NCI-H2227 treated with DMSO at 0.1 percent for 48 hours (cell line): ENCODE data around the gene LSG1.
"Not testable (repeated sequence)": the region's sequence is repeated elsewhere in the genome, so short reads cannot be mapped to it uniquely, and the experiment has no call there.

Experiments
- DNase-seq: peaks from one replicate; lab custom pipeline; 2025; lab: John Stamatoyannopoulos, UW

Gene LSG1

DNA sequence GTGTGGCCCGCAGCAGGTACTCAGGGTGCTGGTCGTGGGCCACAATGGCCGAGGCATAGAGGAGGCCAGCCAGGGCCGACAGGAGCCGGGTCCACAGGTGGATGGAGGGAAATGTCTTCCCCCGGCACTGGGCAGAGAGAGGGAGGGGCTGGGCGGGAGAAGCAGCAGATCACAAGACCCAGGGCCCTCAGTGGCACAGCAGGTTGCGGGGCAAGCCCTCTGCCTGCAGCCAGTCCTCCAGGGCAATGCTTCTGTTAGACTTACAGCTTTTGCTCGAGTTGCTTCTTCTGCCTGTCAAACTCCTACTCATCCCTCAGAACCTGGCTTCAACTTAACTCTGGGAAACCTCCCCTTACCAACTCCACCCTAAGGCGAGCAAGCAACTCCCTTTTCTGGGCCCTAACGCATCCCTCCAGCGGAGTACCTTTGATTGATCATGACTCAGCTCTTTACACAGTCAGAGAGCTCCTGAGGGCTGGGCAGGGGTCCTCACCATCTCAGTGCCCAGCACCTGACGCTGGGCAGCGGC lies 54.8 kb downstream of the LSG1 start:
- no peak for DNase-seq

DNA sequence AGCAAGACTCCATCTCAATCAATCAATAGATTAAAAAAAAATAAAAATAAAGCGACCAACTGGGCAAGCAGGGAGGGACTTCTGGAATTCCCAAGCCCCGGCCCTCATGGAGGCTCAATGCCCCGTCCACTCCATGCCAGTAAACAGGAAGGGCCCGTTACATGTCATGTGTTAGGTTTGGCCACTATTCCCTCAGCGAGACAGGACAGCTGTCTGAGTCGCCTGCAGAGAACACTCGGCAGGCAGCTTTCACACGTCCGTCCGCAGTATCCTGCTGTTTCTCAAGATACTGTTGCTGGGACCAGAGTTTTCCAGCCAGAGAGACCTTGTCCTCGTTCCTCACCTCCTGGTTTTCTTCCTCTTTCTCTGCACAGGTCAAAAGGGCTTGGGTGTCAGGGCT lies 56.8 kb downstream of the LSG1 start:
- no peak for DNase-seq

GRCh38 chr3:194612221-194612620 lies 59.8 kb downstream of the LSG1 start:
- no peak for DNase-seq

DNA sequence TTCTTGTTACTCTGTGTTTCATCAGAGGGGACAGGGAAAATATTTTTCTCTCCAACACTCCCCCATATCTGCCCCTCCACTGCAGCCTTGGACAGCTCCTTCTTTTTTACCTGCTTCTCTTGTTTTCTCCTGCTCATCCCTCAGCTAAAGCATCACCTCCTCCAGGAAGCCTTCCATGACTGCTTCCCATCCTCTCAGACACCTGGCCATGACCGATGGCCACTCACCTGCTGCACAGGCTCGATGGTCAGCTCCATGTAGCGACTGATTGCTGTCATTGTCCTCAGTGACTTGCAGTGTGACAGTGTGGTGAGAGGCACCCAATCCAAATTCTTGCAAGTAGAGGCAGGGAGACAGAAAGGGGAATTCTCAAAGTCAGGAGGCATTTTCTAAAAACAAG lies 61.3 kb downstream of the LSG1 start:
- DNase-seq = no peak

GRCh38 chr3:194609601-194610000 lies 62.4 kb downstream of the LSG1 start:
- DNase-seq = no peak

DNA sequence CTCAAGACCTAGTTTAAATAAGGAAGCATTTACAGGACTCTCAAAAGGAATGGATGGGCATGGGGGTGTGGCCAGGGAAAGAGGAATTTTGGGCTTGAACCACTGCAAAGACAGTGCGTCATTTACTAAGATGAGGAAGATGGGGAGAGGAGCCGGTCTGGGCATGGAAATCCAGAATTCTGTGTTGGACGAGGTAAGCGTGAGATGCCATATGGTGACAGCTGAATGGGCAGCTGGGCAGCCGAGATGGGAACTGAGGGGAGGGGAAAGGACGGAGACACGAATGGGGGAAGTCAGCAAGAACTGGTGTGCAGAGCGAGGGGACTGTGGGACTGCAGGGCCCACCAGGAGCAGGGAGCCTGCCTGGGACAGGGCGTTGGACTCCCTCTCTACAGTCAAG lies 63.0 kb downstream of the LSG1 start:
- DNase-seq = no peak

- DNase-seq = no peak
Observed at GRCh38 chr3:194607592-194608389, 64.2 kb downstream of the LSG1 start.

- no peak for DNase-seq
Observed at GRCh38 chr3:194606941-194607340, 65.0 kb downstream of the LSG1 start.

- no peak for DNase-seq
Observed at GRCh38 chr3:194606163-194606562, 65.8 kb downstream of the LSG1 start.

GRCh38 chr3:194605314-194605713 lies 66.7 kb downstream of the LSG1 start:
- not testable (repeated sequence) for DNase-seq

- no peak for DNase-seq
Observed at GRCh38 chr3:194604837-194605236, 67.2 kb downstream of the LSG1 start.

DNA sequence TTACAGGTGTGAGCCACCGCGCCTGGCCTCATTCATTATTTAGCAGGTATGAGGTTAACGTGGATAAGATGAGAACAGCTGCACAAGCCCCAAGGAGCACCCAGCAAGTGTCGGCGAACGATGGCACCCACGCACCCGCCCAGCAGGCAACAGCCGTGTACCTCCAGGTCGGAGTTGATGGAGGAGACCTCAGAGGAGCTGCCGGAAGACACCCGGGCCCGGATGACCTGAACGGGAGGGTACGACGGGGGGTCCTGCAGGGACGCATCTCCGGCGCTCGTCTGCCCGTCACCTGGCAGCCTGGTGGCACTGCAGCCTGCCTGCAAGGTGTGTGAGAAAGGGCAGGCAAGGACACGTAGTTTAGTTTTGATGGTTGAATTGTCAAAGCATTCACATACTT lies 67.9 kb downstream of the LSG1 start:
- no peak for DNase-seq

GRCh38 chr3:194602669-194603171 lies 69.3 kb downstream of the LSG1 start:
- no peak for DNase-seq

DNA sequence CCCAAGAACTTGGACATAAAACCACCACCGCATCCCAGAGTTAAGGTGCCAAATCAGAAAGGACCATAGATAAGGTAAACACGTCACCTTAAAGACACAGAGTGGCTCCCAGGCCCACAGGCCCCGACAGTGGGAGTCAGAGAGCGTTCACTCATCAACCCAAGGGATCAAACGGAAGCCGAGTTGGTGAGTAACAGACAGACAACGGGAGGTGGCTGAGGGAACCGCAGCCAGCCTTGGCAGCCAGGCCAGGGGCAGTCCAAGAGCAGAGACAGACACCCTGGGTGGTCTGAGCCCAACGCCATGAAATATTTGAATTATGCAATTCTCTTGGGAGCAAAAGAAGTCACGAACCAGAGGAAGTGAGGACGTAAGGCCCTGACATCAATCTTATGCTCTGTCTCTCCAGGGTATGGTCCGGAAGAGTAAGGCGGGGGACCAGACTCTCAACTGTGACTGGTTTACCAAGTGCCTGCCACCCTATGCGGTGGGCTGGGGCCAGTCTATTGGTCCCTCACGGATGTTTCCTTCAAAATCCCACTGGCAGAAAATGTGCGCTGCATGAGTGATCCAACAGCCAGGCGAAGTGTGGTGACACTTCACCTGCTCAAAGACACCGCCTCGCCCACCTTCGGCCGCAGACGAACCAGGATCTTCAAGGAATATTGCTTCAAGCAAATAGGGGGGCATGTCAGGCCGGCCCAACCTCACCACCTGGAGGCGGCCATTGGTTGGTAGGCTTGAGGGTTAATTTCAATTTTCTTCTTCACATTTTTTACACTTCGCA lies 73.0 kb downstream of the LSG1 start:
- DNase-seq = no peak

GRCh38 chr3:194596906-194597305 lies 75.1 kb downstream of the LSG1 start:
- no peak for DNase-seq

GRCh38 chr3:194592798-194593752 lies 78.9 kb downstream of the LSG1 start:
- no peak for DNase-seq
